ENCODE results near the gene ZXDC.

The ZXDC gene

GRCh38 chr3:126512026-126512425 lies 36.3 kb upstream of the ZXDC start:
- Mint-ChIP-seq H3K9me3 (no peaks in the 10 kb centered on the region), H3K27ac (no peak overlapping the region), H3K4me1 (no peaks in the 10 kb centered on the region), H3K27me3 (ENCODE audit: low read depth) (peaks cover 16% of the 10 kb centered on the region), H3K36me3 (ENCODE audit: low read depth) (no peaks in the 10 kb centered on the region), H3K4me3 (no peak overlapping the region)
- no peak for TF ChIP-seq CTCF (IDR thresholded peaks at IDR 0.05; ENCODE audit: unreplicated experiment in 3 of 3)

- no peaks in the 10 kb centered on the region for H3K4me1 Mint-ChIP-seq
- H3K36me3 Mint-ChIP-seq (ENCODE audit: low read depth): no peaks in the 10 kb centered on the region
Measured at GRCh38 chr3:126511291-126511690, 35.6 kb upstream of the ZXDC start.

GRCh38 chr3:126510308-126510910 lies 34.7 kb upstream of the ZXDC start:
- Mint-ChIP-seq H3K4me3 (no peak overlapping the region), H3K9me3 (no peaks in the 10 kb centered on the region), H3K27ac (no peak overlapping the region), H3K27me3 (ENCODE audit: low read depth) (peaks cover 13% of the 10 kb centered on the region), H3K36me3 (ENCODE audit: low read depth) (no peaks in the 10 kb centered on the region), H3K4me1 (no peaks in the 10 kb centered on the region)
- no peak for TF ChIP-seq CTCF (IDR thresholded peaks at IDR 0.05; ENCODE audit: unreplicated experiment in 3 of 3)

More at GRCh38 chr3:126511291-126511690, 35.6 kb upstream of the ZXDC start:
- peaks cover 13% of the 10 kb centered on the region for H3K27me3 Mint-ChIP-seq (ENCODE audit: low read depth)
- no peak for TF ChIP-seq CTCF (IDR thresholded peaks at IDR 0.05; ENCODE audit: unreplicated experiment in 3 of 3)
- no peaks in the 10 kb centered on the region for H3K9me3 Mint-ChIP-seq
- no peak overlapping the region for H3K27ac Mint-ChIP-seq
- H3K4me3 Mint-ChIP-seq: no peak overlapping the region

- Mint-ChIP-seq H3K36me3 (ENCODE audit: low read depth) (no peaks in the 10 kb centered on the region), H3K9me3 (no peaks in the 10 kb centered on the region), H3K27me3 (ENCODE audit: low read depth) (peaks cover 17% of the 10 kb centered on the region), H3K4me3 (no peak overlapping the region), H3K4me1 (no peaks in the 10 kb centered on the region), H3K27ac (no peak overlapping the region)
- TF ChIP-seq CTCF (IDR thresholded peaks at IDR 0.05; ENCODE audit: unreplicated experiment in 3 of 3): no peak
Measured at GRCh38 chr3:126509597-126510307, 34.1 kb upstream of the ZXDC start.

GRCh38 chr3:126508564-126508964 lies 32.9 kb upstream of the ZXDC start:
- H3K9me3 Mint-ChIP-seq: no peaks in the 10 kb centered on the region
- TF ChIP-seq CTCF (IDR thresholded peaks at IDR 0.05; ENCODE audit: unreplicated experiment in 3 of 3): no peak
- no peak overlapping the region for H3K27ac Mint-ChIP-seq
- H3K27me3 Mint-ChIP-seq (ENCODE audit: low read depth): peaks cover 17% of the 10 kb centered on the region
- no peaks in the 10 kb centered on the region for H3K36me3 Mint-ChIP-seq (ENCODE audit: low read depth)
- no peak overlapping the region for H3K4me3 Mint-ChIP-seq
- no peaks in the 10 kb centered on the region for H3K4me1 Mint-ChIP-seq

GRCh38 chr3:126507886-126508285 lies 32.2 kb upstream of the ZXDC start:
- Mint-ChIP-seq H3K27me3 (ENCODE audit: low read depth) (peaks cover 11% of the 10 kb centered on the region), H3K4me1 (no peaks in the 10 kb centered on the region), H3K9me3 (no peaks in the 10 kb centered on the region), H3K36me3 (ENCODE audit: low read depth) (no peaks in the 10 kb centered on the region), H3K4me3 (no peak overlapping the region), H3K27ac (no peak overlapping the region)
- no peak for TF ChIP-seq CTCF (IDR thresholded peaks at IDR 0.05; ENCODE audit: unreplicated experiment in 3 of 3)

All from nephron (organoid).